HepG2 (cell line): Measurements from ENCODE around the gene PCNX4. TPM values are rescaled to one million over a fixed set of nuclear protein-coding genes. Genes with fewer than 3 reads are reported as not detected.

ENCODE experiments used
- ATAC-seq: fragments of 200-7000 bp; cut with Tn5 transposase; 3 replicates; pipeline ENCODE4 v1.9.1; 2020; ENCODE audit warnings: mild to moderate bottlenecking, moderate library complexity
- BruUV-seq: library from RNA; stranded (reverse); fragments of 400-500 nt; replicated peaks from 2 replicates; lab custom pipeline; 2021; lab: Mats Ljungman, UMichigan
- CTCF ChIA-PET: fragments of 300-600 bp; formaldehyde crosslinking; extraction: SDS; loops from one replicate; lab custom pipeline; 2021; ENCODE audit warnings: low total read pairs, inconsistent platforms, low intra/inter-chr PET ratio; lab: Yijun Ruan, JAX
- POLR2A ChIA-PET: fragments of 350-600 bp; sonication (Branson Sonifier 250); formaldehyde crosslinking; loops from one replicate; lab custom pipeline; 2020; ENCODE audit warnings: antibody characterized with exemption, inconsistent platforms; lab: Yijun Ruan, JAX
- DNase-seq: peaks from one replicate; pipeline ENCODE4 v3.0.0-alpha.2; 2015; ENCODE audit warnings: low spot score
- FAIRE-seq: peaks from 3 replicates; lab custom pipeline; 2011; peaks lifted over from hg19 to GRCh38; lab: Jason Lieb, UNC
- H2AFZ ChIP-seq: one replicate; pipeline ENCODE4 v1.6.1; 2011; ENCODE audit warnings: low read length, inconsistent platforms
- H3K27ac ChIP-seq: fragments of 300-600 bp; 3 replicates; pipeline ENCODE4 v1.8.0; 2011; ENCODE audit warnings: mixed run types, mild to moderate bottlenecking, mixed read lengths, low read length, inconsistent platforms; ENCODE audit not compliant: insufficient read depth; ENCODE audit errors: extremely low read length
- H3K27me3 ChIP-seq, 2 experiments: fragments of 200-600 bp in 1 of 2; 2 replicates in 1 of 2; 3 replicates in 1 of 2; pipeline versions ENCODE4 v1.6.0 to v1.8.0; 2011; ENCODE audit warnings: low read length in 2 of 2, mild to moderate bottlenecking in 2 of 2, moderate library complexity in 2 of 2, inconsistent platforms in 1 of 2; ENCODE audit not compliant: insufficient read depth in 2 of 2, control insufficient read depth in 1 of 2
- H3K36me3 ChIP-seq, 2 experiments: fragments of 200-600 bp in 1 of 2; replicated peaks in 1 of 2; 2 replicates in 1 of 2; 3 replicates in 1 of 2; pipeline versions ENCODE4 v1.5.1 to v1.8.0; 2011; ENCODE audit warnings: low read length in 2 of 2, inconsistent platforms in 1 of 2; ENCODE audit not compliant: insufficient read depth in 2 of 2, control insufficient read depth in 1 of 2
- H3K4me1 ChIP-seq: 2 replicates; pipeline ENCODE4 v1.5.1; 2012; ENCODE audit warnings: low read length, inconsistent platforms; ENCODE audit not compliant: insufficient read depth
- H3K4me2 ChIP-seq: 2 replicates; pipeline ENCODE4 v1.6.0; 2011; ENCODE audit warnings: low read depth, low read length, inconsistent platforms
- H3K4me3 ChIP-seq, 3 experiments: fragments of 200-600 bp in 1 of 3; sonication (generic), shearing (Covaris generic) in 1 of 3; replicated peaks in 1 of 3; 2 replicates each; pipeline ENCODE4 v1.5.1; 2011 to 2016; ENCODE audit warnings: low read length in 3 of 3, inconsistent platforms in 2 of 3, low read depth in 2 of 3, mild to moderate bottlenecking in 2 of 3, control low read depth in 1 of 3, mixed read lengths in 1 of 3; ENCODE audit not compliant: insufficient read depth in 1 of 3
- H3K79me2 ChIP-seq: one replicate; pipeline ENCODE4 v1.6.1; 2011; ENCODE audit warnings: low read length, inconsistent platforms; ENCODE audit not compliant: insufficient read depth
- H3K9ac ChIP-seq: 2 replicates; pipeline ENCODE4 v1.6.0; 2011; ENCODE audit warnings: mild to moderate bottlenecking, low read depth, low read length, inconsistent platforms; ENCODE audit not compliant: insufficient read depth
- H3K9me3 ChIP-seq: 2 replicates; pipeline ENCODE4 v1.5.1; 2012; ENCODE audit warnings: mild to moderate bottlenecking, low read length
- H4K20me1 ChIP-seq: 2 replicates; pipeline ENCODE4 v1.6.0; 2011; ENCODE audit warnings: inconsistent platforms, mild to moderate bottlenecking, low read length, moderate library complexity; ENCODE audit not compliant: insufficient read depth
- SMARCC2 ChIP-seq: fragments of 450-650 bp; IDR thresholded peaks from 2 replicates; pipeline ENCODE4 v1.6.1; 2017; ENCODE audit warnings: antibody characterized with exemption, mild to moderate bottlenecking
- ZNF160 ChIP-seq: sonication (generic); formaldehyde crosslinking; IDR thresholded peaks from 2 replicates; pipeline ENCODE4 v1.8.0; 2022; ENCODE audit warnings: mild to moderate bottlenecking, inconsistent platforms, missing genetic modification reagents
- WGBS: methylation state at CpG from one replicate; pipeline ENCODE4 v1.1.6; 2017; ENCODE audit warnings: low lambda C conversion rate; 5-methylcytosine and 5-hydroxymethylcytosine counted together
- in situ Hi-C: cut with HindIII; loops from 2 replicates; pipeline ENCODE4 v1.10.0; 2017; ENCODE audit warnings: low pct_unique_long_range_greater_than_20kb; ENCODE audit not compliant: extremely low pct_ligation_motif_present
- intact Hi-C: fragments of 100-400 bp; cut with micrococcal nuclease; formaldehyde crosslinking; loops from one replicate; pipeline ENCODE4 v1.10.0; 2022; ENCODE audit not compliant: unreplicated experiment
- polyA plus RNA-seq, 8 experiments: library from polyadenylated mRNA; depleted of rRNA in 3 of 8; stranded (reverse) in 7 of 8; unstranded in 1 of 8; fragments of >200 nt; fragmentation: Illumina TruSeq in 4 of 8; extraction: Trizol in 4 of 8; gene quantifications; 2 replicates each; pipeline versions ENCODE4 v1.2.1 to v1.2.3, GENCODE V29; 2011 to 2016; ENCODE audit warnings: low read depth in 4 of 8, missing spikeins in 1 of 8, mixed read lengths in 1 of 8; ENCODE audit not compliant: insufficient read depth in 1 of 8
- total RNA-seq, 5 experiments: library from RNA; depleted of rRNA; stranded (reverse); fragments of >200 nt; fragmentation: Illumina TruSeq; extraction: Trizol; gene quantifications; 2 replicates each; pipeline ENCODE4 v1.2.3, GENCODE V29; 2016; ENCODE audit warnings: low read depth in 1 of 5
- TF ChIP-seq, protein P1 (sequence below): sonication (generic); IDR thresholded peaks from 2 replicates; pipeline ENCODE4 v1.6.1; 2016; ENCODE audit warnings: low read depth, borderline replicate concordance
- TF ChIP-seq, protein P2 (sequence below): IDR thresholded peaks from 2 replicates; pipeline ENCODE4 v1.6.1; 2012; ENCODE audit warnings: low read depth, low read length, improper control_type of control experiment

Gene PCNX4
- total and polyA plus RNA-seq, 2 of the 13 experiments (the other 11 are each of a cell fraction or from before 2014, with no cell fraction given) = 28.6 to 43.0 TPM

DNA sequence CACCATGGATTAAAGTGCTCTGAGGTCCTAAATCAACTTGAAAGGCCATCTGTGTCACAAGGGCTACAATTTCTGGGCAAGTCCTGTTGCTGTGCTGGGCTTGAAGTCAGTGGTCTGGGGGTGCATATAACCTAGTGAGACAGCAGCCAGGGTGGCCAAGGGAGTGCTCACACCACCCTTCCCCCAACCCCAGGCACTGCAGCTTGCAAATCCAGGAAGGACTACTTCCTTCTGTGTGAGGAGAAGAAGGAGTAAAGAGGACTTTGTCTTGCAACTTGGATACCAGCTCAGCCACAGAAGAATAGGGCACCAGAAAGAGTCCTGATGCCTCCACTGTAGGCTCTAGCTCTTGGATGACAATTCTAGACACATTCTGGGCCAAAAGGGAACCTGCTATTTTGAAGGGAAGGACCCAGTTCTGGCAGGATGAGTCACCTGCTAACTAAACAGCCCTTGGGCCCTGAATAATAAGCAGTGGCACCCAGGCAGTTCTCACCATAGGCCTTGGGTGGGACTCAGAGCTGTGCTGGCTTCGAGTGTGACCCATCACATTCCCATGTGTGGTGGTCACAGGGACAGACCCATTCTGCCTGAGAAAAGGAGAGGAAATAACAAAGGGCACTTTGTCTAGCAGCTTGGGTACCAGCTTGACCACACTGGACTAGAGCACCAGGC lies 106.0 kb downstream of the PCNX4 start:
- DNase-seq (no peak), ATAC-seq (no peak), FAIRE-seq (no peak)
- H3K9me3 ChIP-seq = no peaks in the 10 kb centered on the region
- WGBS = 0% methylated on average over 1 of the region's 1 CpG
- BruUV-seq = no TSS peak
- no peak overlapping the region for H3K9ac ChIP-seq
- no peak overlapping the region for H2AFZ ChIP-seq
- no peaks in the 10 kb centered on the region for H3K4me1 ChIP-seq
- no peak overlapping the region for H3K4me2 ChIP-seq
- H3K36me3 ChIP-seq = no peaks in the 10 kb centered on the region
- no peak overlapping the region for H3K4me3 ChIP-seq
- in situ Hi-C loops = loop anchor here (25.0 kb wide), 1 partner anchor 685 kb away; no protein-coding TSS in a partner anchor
- H4K20me1 ChIP-seq = no peaks in the 10 kb centered on the region
- CTCF ChIA-PET = no interaction called here
- TF ChIP-seq, protein P1, sequence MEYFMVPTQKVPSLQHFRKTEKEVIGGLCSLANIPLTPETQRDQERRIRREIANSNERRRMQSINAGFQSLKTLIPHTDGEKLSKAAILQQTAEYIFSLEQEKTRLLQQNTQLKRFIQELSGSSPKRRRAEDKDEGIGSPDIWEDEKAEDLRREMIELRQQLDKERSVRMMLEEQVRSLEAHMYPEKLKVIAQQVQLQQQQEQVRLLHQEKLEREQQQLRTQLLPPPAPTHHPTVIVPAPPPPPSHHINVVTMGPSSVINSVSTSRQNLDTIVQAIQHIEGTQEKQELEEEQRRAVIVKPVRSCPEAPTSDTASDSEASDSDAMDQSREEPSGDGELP = no peak
- TF ChIP-seq, protein P2, sequence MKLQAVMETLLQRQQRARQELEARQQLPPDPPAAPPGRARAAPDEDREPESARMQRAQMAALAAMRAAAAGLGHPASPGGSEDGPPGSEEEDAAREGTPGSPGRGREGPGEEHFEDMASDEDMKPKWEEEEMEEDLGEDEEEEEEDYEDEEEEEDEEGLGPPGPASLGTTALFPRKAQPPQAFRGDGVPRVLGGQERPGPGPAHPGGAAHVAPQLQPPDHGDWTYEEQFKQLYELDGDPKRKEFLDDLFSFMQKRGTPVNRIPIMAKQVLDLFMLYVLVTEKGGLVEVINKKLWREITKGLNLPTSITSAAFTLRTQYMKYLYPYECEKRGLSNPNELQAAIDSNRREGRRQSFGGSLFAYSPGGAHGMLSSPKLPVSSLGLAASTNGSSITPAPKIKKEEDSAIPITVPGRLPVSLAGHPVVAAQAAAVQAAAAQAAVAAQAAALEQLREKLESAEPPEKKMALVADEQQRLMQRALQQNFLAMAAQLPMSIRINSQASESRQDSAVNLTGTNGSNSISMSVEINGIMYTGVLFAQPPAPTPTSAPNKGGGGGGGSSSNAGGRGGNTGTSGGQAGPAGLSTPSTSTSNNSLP = no peak
- H3K27me3 ChIP-seq = no peaks in the 10 kb centered on the region; a peak in 1 of 5 replicates
- POLR2A ChIA-PET = no interaction called here
- intact Hi-C loops = no loop called here
- no peaks in the 10 kb centered on the region for H3K79me2 ChIP-seq
- no peak overlapping the region for H3K27ac ChIP-seq

DNA sequence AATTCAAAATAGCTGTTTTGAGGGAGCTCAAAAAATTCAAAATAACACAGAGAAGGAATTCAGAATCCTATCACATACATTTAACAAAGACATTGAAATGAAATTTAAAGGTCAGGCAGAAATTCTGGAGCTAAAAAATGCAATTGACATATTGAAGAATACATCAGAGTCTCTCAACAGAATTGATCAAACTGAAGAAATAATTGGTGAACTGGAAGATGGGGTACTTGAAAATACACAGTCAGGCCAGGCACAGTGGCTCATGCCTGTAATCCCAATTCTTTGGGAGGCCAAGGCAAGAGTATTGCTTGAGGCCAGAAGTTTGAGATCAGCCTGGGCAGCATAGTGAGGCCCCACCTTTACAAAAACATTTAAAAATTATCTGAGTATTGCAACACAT lies 107.6 kb downstream of the PCNX4 start:
- H3K79me2 ChIP-seq = no peaks in the 10 kb centered on the region
- H3K4me1 ChIP-seq = no peaks in the 10 kb centered on the region
- H2AFZ ChIP-seq = no peak overlapping the region
- H4K20me1 ChIP-seq = no peaks in the 10 kb centered on the region
- H3K4me3 ChIP-seq = no peak overlapping the region
- intact Hi-C loops = no loop called here
- H3K27me3 ChIP-seq = no peaks in the 10 kb centered on the region; a peak in 1 of 5 replicates
- DNase-seq (no peak), ATAC-seq (no peak), FAIRE-seq (no peak)
- CTCF ChIA-PET = no interaction called here
- in situ Hi-C loops = loop anchor here (25.0 kb wide), 1 partner anchor 687 kb away; no protein-coding TSS in a partner anchor
- no peaks in the 10 kb centered on the region for H3K36me3 ChIP-seq
- H3K27ac ChIP-seq = no peak overlapping the region
- H3K9ac ChIP-seq = no peak overlapping the region
- H3K4me2 ChIP-seq = no peak overlapping the region
- TF ChIP-seq SMARCC2 (no peak), ZNF160 (CRISPR knock-in tag) (peak; percentile 64; the same call in 1 of the 2 replicates)
- H3K9me3 ChIP-seq = no peaks in the 10 kb centered on the region
- POLR2A ChIA-PET = no interaction called here
- no TSS peak for BruUV-seq
